Stimulated activated CD8-positive, alpha-beta memory T cell treated with anti-CD3 and anti-CD28 coated beads, Interleukin-2, amount 100 ng/mL, for 48 hours (primary cell): ENCODE data around the gene PTPRG.

ENCODE experiments used
- DNase-seq, 2 donors: peaks; one replicate each; pipeline ENCODE4 v3.0.0-alpha.2; 2020; ENCODE audit warnings: low read depth in 2 of 2

Gene PTPRG

GRCh38 chr3:62052331-62052730 lies 491.0 kb downstream of the PTPRG start:
- DNase-seq = no peak

DNA sequence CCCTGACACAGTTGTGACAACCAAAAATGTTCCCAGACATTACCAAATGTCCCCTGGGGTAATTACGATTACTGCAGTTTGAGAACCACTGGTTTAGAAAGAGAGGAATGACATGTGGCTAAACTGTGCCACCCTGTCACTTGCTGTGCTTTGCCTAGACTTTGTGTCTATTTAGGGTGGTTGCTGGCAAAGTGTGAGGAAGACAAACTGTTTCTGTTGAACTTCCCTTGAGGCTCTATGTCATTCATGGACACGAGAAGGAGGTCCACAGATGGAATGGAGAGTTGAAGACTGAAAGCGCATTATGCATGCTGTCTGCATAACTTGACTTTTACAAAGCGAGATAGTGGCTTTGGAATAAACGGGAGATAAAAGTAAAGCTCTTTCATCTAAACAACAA lies 495.3 kb downstream of the PTPRG start:
- no peak for DNase-seq

- DNase-seq = no peak
Observed at GRCh38 chr3:62057339-62058047, 496.1 kb downstream of the PTPRG start.

DNA sequence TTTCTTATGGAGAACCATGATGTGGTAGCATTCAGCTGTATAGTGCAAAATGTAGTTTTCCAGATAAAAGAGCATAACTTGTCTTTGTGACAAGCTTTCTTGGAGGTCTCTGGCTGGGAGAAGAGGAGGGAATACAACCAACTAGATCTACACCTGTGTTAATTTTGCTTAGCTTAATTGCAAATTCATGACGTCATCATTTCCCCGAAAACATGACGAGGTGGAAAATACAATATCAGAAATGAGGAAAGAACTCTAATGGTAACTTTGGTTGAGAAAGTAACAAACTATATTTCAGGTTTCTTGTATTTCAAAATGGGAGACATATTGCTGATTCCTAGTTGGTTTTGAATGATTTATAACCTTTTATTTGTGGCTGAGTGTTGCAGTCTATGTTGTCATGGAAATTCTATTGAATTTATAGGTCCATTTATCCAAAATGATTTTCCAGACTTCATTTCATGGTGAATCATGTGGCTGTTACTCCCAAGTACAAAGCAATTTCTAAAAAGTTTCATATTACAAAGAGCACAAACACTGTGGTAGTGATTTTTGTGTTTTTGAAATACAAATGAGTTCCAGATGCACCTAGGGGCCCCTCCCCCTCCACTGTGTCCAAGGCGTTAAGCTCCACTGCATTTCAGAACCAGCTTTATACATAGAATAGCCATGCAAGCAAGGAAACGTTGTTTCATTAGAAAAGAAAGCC lies 504.8 kb downstream of the PTPRG start:
- no peak for DNase-seq

GRCh38 chr3:62068337-62068736 lies 507.0 kb downstream of the PTPRG start:
- DNase-seq = no peak

DNA sequence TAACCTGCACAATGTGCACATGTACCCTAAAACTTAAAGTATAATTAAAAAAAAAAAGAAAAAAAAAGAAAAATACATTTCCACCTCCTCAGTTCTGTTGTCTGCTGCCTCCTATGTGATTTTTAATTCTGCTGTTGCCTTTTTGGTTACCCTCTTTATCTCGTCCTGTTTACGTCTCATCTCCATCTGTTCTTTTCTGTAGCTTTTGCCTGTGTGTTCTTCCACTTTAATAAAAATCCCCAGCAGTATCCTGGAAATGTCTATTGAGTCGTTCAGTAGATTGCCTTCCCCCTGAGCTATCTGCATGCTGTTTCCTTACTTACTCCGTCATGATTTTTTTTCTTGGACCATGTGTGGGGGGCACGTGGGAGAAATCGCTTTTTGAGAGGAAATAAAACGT lies 509.5 kb downstream of the PTPRG start:
- no peak for DNase-seq

DNA sequence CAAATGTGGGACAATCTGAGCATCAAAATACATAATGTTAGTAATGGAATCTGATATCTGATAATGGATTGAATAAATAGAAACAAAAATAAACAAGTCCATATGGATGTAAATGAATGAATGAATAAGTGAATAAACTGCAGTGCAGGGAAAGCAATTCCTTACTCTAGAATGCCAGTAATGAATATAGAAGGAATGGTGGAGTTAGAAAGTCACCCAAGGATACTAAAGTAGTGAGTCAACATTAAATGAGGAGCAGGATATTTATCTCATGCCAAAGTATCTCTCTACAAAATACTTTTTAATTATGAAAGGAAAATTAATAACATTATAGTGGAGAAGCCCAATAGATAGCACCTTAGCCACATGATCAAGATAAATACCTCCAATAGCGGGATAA lies 511.7 kb downstream of the PTPRG start:
- DNase-seq = no peak

DNA sequence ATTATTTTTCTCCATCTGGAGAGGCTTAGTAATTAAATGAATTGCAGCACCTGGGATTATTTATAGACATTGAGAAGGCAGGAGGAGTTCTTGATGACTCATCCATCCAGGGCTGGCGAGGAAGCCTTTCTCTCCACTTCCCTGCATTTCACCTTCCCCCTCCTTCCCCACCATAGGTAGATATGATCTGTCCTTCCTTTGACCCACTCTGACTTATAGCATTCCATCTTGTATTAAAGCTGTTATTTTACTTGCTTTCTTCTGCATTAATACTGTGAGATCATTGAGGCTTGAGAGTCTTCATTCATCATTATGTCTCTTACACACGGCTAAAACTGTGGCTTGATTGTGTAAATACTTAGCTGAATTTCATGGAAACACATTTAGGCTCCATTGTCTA lies 523.2 kb downstream of the PTPRG start:
- DNase-seq = no peak

DNA sequence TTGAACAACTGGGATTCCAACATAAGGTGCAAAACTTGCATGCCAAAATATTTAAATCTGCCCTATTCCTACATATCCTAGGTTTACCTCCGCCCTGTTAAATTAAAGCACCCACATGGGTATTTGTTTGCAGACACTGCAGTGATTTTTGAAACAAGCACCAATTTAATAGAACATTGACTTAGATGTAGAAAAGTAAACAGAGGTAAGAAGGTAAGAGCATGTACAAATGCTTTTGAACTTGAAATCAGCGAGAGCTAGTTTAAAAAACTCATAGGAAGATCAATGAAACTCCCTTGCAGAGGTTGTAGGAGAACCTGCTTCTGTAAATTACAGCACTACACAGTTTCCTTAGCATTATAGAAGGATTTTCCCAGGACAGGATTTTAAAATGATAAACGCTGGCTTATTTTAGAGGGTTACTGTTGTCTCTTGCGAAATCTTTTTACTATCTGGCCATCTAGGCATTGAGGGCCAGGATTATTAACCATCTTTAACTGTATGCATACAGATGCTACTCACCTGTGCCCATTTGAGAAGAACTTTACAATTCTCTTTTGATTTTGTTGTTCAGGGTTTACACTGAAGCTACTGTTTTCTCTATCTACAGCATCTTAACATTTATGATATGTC lies 527.2 kb downstream of the PTPRG start:
- DNase-seq = no peak

GRCh38 chr3:62090066-62090465 lies 528.7 kb downstream of the PTPRG start:
- no peak for DNase-seq

DNA sequence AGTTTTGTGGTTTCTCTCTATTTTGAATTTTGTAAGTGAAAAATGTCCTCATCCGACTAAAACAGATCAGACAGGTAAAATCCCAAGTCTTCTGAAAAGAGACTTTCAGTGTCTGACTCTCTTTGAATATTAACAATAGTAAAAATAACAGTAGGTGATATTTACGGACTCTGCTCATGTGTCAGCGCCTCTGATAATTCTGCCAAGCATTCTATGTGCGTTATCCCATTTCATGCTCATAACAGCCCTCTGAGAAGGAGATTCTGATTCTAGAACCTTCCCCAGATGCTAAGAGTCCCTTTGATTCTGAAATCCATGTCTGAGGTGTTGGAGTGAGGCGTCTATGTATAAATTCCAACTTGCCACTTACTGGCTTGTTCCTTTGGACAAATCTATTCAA lies 529.1 kb downstream of the PTPRG start:
- DNase-seq = no peak

- no peak for DNase-seq
Observed at GRCh38 chr3:62093025-62093424, 531.7 kb downstream of the PTPRG start.

DNA sequence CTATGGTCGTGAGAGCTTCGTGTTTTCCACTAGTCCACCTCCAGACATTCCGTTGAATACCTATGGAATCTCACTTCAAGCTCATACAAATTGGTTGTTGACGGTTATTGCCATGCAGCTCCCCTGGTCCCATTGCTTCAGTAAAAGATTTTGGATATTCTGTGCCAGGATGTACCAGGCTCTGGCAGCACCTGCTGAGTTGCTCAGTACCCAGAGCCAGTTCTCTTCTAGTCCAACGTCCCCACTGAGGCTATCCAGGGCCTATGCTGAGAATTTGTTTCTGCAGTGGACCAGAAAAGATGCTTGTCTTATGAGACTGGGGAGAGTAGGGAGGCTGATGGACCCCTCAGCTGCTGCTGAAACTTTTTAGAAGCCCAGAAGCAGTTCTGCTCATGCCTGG lies 533.1 kb downstream of the PTPRG start:
- no peak for DNase-seq

- DNase-seq = no peak
Observed at GRCh38 chr3:62095080-62095479, 533.7 kb downstream of the PTPRG start.

DNA sequence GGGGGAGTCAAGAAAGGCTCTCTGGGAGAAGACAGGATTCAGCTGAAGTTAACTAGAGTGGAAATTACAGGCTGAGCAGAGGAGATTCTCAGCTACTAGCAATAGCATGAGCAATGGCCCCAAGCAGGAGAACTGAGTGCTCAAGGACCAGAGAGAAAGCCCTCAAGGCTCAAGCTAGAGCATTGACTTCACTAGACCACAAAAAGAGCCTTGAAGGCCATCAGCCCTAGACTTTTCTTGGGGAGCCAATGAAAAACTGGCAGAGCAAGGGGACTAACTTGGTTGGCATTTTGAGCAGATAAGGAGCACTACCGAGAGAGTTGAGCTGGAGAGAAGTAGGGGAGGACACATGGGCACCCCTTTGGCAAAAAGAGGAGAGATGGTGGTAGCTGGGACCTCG lies 534.4 kb downstream of the PTPRG start:
- no peak for DNase-seq

GRCh38 chr3:62096521-62096920 lies 535.1 kb downstream of the PTPRG start:
- DNase-seq = no peak

DNA sequence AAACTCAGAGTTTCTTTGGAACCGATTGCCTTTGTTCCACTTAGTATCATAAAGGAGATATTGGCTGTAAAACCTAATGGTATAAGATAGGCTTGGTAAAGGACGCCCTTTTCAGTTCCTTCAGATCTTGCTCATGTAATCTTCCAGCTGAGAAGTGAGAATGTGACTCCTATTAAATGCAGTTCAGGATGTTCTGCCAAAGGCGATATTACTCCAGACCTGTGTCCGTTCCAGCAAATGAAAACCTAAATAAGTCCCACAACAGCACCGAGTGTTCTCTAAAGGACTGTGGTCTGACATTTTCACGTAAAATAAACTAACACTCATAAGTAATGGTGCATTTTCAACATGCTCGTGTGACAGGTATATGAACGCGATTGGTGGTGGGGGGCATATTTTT lies 535.8 kb downstream of the PTPRG start:
- no peak for DNase-seq

DNA sequence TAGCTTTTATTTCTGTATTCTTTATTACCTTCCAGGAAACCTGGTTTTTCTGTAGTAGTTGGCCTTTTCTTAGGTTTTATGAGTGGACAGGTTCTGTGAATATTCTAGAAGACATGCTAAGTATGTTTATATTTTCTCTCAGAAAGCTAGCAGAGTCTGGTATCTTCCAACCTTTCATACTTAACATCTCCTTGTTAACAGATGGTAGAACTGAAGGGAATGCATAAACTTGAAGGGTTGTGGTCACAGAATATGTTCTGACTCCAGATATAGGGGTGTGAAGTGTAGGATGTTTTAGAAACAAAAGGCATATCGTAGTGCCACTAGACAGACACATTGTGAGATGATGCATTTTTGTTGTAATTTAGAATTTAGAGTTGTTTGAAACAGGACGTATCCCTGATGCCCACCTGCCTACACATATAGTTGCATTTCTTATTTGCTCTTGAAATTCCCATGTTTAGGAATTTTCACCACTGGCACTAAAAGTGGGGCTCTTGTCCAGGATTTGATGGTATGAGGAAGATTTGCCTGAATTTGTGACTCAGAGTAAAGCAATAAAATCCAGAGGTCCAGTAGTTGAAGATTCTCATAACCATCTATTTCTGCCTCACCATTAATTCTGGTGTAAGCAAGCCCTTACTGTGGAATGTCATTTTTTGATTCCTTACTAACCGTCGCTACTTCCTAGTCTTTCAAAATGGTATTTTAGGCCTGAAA lies 537.4 kb downstream of the PTPRG start:
- DNase-seq = no peak

- no peak for DNase-seq
Observed at GRCh38 chr3:62100282-62100989, 539.1 kb downstream of the PTPRG start.

DNA sequence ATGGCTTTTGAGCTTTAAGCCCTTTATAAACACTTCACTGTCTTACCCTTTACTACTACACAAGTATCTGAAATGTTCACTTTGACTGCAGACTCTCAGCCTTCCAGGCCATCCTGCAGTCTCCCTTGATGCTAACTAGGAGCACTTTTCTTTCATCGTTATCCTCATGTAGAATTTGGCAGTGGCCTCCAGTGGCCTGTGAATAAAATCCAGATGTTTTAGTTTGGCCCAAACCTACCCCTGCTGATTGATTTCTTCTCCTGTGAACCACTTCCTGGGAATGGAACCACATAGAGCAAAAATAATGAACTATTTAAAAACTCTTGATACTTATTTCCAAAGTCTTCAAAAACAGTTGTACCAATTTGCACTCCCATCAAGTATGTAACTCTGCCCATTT lies 540.1 kb downstream of the PTPRG start:
- no peak for DNase-seq

DNA sequence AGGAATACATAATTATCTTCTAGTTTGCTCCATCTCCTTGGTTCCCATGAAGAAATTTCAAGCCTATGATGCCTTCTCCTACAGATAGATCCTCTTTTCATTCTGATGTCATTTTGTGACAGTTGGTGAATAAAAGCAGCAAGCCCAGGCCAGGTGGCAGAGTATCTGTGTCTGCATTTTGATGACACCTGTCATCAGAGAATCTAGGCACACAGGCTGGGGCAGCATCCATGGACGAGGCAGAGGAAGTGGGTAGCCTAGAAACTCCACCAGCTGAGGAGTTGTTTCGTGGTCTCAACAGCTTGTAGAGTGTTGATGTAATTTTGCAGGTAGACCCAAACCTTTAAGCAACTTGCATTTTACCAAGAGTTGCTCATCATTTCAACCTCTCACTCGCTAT lies 542.2 kb downstream of the PTPRG start:
- DNase-seq = no peak

GRCh38 chr3:62109534-62109933 lies 548.2 kb downstream of the PTPRG start:
- DNase-seq = no peak
